Spleen (tissue), 11 donors: Measurements from ENCODE around the gene PAPOLG. TPM values are rescaled to one million over a fixed set of nuclear protein-coding genes. Genes with fewer than 3 reads are reported as not detected.

ENCODE experiments used
- DNase-seq: peaks from one replicate; pipeline ENCODE4 v3.0.0-alpha.2; 2020
- H3K27ac ChIP-seq, 8 donors: fragments of 200-600 bp; sonication (generic) in 7 of 8; 1 replicate in 4 of 8; 2 replicates in 4 of 8; pipeline versions ENCODE4 v1.5.0 to v1.8.0; 2016 to 2021; ENCODE audit warnings: inconsistent platforms in 4 of 8, mild to moderate bottlenecking in 4 of 8, moderate library complexity in 1 of 8
- H3K27me3 ChIP-seq, 7 donors: fragments of 200-600 bp; sonication (generic) in 6 of 7; replicated peaks in 1 of 7; 1 replicate in 4 of 7; 2 replicates in 3 of 7; pipeline versions ENCODE4 v1.5.0 to v1.8.0; 2016 to 2021; ENCODE audit warnings: inconsistent platforms in 3 of 7, mild to moderate bottlenecking in 1 of 7
- H3K36me3 ChIP-seq, 6 donors: fragments of 200-600 bp; sonication (generic) in 5 of 6; 1 replicate in 4 of 6; 2 replicates in 2 of 6; pipeline versions ENCODE4 v1.5.0 to v1.8.0; 2016 to 2021; ENCODE audit warnings: inconsistent platforms in 2 of 6
- H3K4me1 ChIP-seq, 6 donors: fragments of 200-600 bp; sonication (generic) in 5 of 6; 1 replicate in 3 of 6; 2 replicates in 3 of 6; pipeline versions ENCODE4 v1.5.0 to v1.8.0; 2016 to 2021; ENCODE audit warnings: inconsistent platforms in 3 of 6
- H3K4me3 ChIP-seq, 8 donors: fragments of 200-600 bp; sonication (generic) in 7 of 8; 1 replicate in 4 of 8; 2 replicates in 4 of 8; pipeline versions ENCODE4 v1.5.0 to v1.8.0; 2016 to 2021; ENCODE audit warnings: inconsistent platforms in 4 of 8, mild to moderate bottlenecking in 4 of 8, moderate library complexity in 2 of 8
- H3K9me3 ChIP-seq, 8 donors: fragments of 200-600 bp; sonication (generic) in 7 of 8; 1 replicate in 4 of 8; 2 replicates in 4 of 8; pipeline versions ENCODE4 v1.5.0 to v1.8.0; 2016 to 2021; ENCODE audit warnings: inconsistent platforms in 4 of 8
- CTCF ChIP-seq, 11 experiments: fragments of 200-600 bp in 7 of 11; fragments of 450-650 bp in 4 of 11; sonication (generic) in 4 of 11; IDR thresholded peaks in 8 of 11; conservative IDR thresholded peaks in 3 of 11; 1 replicate in 7 of 11; 2 replicates in 4 of 11; pipeline versions ENCODE4 v1.4.0 to v1.8.0; 2016 to 2021; ENCODE audit warnings: antibody characterized with exemption in 11 of 11, inconsistent platforms in 4 of 11, mild to moderate bottlenecking in 1 of 11
- POLR2A ChIP-seq, 3 donors: fragments of 450-650 bp; IDR thresholded peaks; one replicate each; pipeline ENCODE4 v1.5.1; 2017; ENCODE audit warnings: antibody characterized with exemption in 3 of 3, mild to moderate bottlenecking in 1 of 3
- POLR2AphosphoS5 ChIP-seq, 3 donors: sonication (generic); formaldehyde crosslinking; IDR thresholded peaks; one replicate each; pipeline ENCODE4 v1.5.1; 2017; ENCODE audit warnings: antibody characterized with exemption in 3 of 3
- WGBS, 5 donors: extraction: QIAGEN DNeasy Blood & Tissue Kit in 3 of 5; methylation state at CpG; one replicate each; pipeline versions ENCODE4 v1.1.5 to v1.1.7; 2013 to 2018; 5-methylcytosine and 5-hydroxymethylcytosine counted together
- intact Hi-C: fragments of 100-400 bp; cut with DNase I; formaldehyde crosslinking; loops from one replicate; pipeline ENCODE4 v1.15.0; 2023; ENCODE audit warnings: low total_unique reads
- polyA plus RNA-seq, 3 donors: library from polyadenylated mRNA; stranded (reverse); fragments of 200-250 nt; gene quantifications; one replicate each; pipeline ENCODE4 v1.2.1, GENCODE V29; 2013
- total RNA-seq, 7 donors: library from RNA; depleted of rRNA in 3 of 7; stranded (reverse); fragments of >200 nt in 3 of 7; fragmentation: NEBNext Ultra II Directional in 4 of 7; extraction: Animal tissue kit (Norgen Biotek cat#: 25700) in 4 of 7; gene quantifications; one replicate each; pipeline versions ENCODE4 v1.1.0 to v1.2.1, GENCODE V29; 2016 to 2021
- donor health status: healthy with polysubstance abuse.
- donor health status: DM: no; HTN: no; CAD: no; lungs with moderate emphysema.
- donor health status: DM: no; HTN: no; CAD: no.
- donor health status: Bipolar disorder and iron deficiency.
- donor health status: healthy.
- donor health status: DM: no; HTN: no; CAD: no.
- donor health status: DM: yes; HTN: yes; CAD: no.

PAPOLG gene
- total and polyA plus RNA-seq, 10 donors = 4.2 to 27.9 (median 21.3) TPM

GRCh38 chr2:60766283-60766682 is 10.2 kb downstream of the PAPOLG start:
- no peak for DNase-seq
- intact Hi-C loops = no loop called here
- Histone ChIP-seq H3K27me3 (no peaks in the 10 kb centered on the region), H3K4me3 (no peak overlapping the region), H3K4me1 (peaks cover 0 to 10% (median 0%) of the 10 kb centered on the region in 6 donors), H3K27ac (no peak overlapping the region), H3K9me3 (no peaks in the 10 kb centered on the region), H3K36me3 (peaks cover 4 to 100% (median 73%) of the 10 kb centered on the region in 6 donors)
- TF ChIP-seq POLR2A (IDR thresholded peaks at IDR 0.05) (no peak), CTCF (IDR thresholded peaks at IDR 0.05 in 8 of 11, conservative IDR thresholded peaks at IDR 0.05 in 3 of 11) (no peak), POLR2AphosphoS5 (IDR thresholded peaks at IDR 0.05) (no peak)
- 95 to 97% (median 96%) methylated on average over 3 of the region's 3 CpGs for WGBS, 5 donors

GRCh38 chr2:60771508-60771907 is 15.4 kb downstream of the PAPOLG start:
- H3K4me1 ChIP-seq = peaks cover 0 to 6% (median 0%) of the 10 kb centered on the region in 6 donors
- TF ChIP-seq POLR2AphosphoS5 (IDR thresholded peaks at IDR 0.05) (no peak), POLR2A (IDR thresholded peaks at IDR 0.05) (no peak), CTCF (IDR thresholded peaks at IDR 0.05 in 8 of 11, conservative IDR thresholded peaks at IDR 0.05 in 3 of 11) (no peak)
- H3K27ac ChIP-seq = no peak overlapping the region
- DNase-seq = no peak
- H3K36me3 ChIP-seq = peaks cover 0 to 100% (median 86%) of the 10 kb centered on the region in 6 donors
- no peaks in the 10 kb centered on the region for H3K9me3 ChIP-seq
- no peak overlapping the region for H3K4me3 ChIP-seq
- no peaks in the 10 kb centered on the region for H3K27me3 ChIP-seq
- intact Hi-C loops = no loop called here
- 97 to 99% (median 99%) methylated on average over 3 of the region's 3 CpGs for WGBS, 5 donors

GRCh38 chr2:60775048-60775639 is 19.1 kb downstream of the PAPOLG start:
- no peak overlapping the region for H3K27ac ChIP-seq
- peaks cover 0 to 100% (median 94%) of the 10 kb centered on the region in 6 donors for H3K36me3 ChIP-seq
- H3K4me3 ChIP-seq = no peak overlapping the region
- no peak for TF ChIP-seq POLR2AphosphoS5 (IDR thresholded peaks at IDR 0.05)
- no peak for TF ChIP-seq CTCF (IDR thresholded peaks at IDR 0.05 in 8 of 11, conservative IDR thresholded peaks at IDR 0.05 in 3 of 11)
- H3K4me1 ChIP-seq = no peaks in the 10 kb centered on the region
- no peaks in the 10 kb centered on the region for H3K9me3 ChIP-seq
- intact Hi-C loops = no loop called here
- no peak for DNase-seq
- WGBS, 5 donors = 88 to 92% (median 90%) methylated on average over 2 of the region's 2 CpGs
- no peaks in the 10 kb centered on the region for H3K27me3 ChIP-seq

GRCh38 chr2:60778352-60778751 is 22.3 kb downstream of the PAPOLG start:
- Histone ChIP-seq H3K36me3 (peaks cover 0 to 100% (median 94%) of the 10 kb centered on the region in 6 donors), H3K4me1 (no peaks in the 10 kb centered on the region), H3K4me3 (no peak overlapping the region), H3K27ac (no peak overlapping the region), H3K27me3 (no peaks in the 10 kb centered on the region), H3K9me3 (no peaks in the 10 kb centered on the region)
- DNase-seq = no peak
- intact Hi-C loops = no loop called here
- no peak for TF ChIP-seq CTCF (IDR thresholded peaks at IDR 0.05 in 8 of 11, conservative IDR thresholded peaks at IDR 0.05 in 3 of 11)
- TF ChIP-seq POLR2AphosphoS5 (IDR thresholded peaks at IDR 0.05) = no peak
- TF ChIP-seq POLR2A (IDR thresholded peaks at IDR 0.05) = no peak
- WGBS, 5 donors = 94 to 99% (median 99%) methylated on average over 3 of the region's 3 CpGs
